GM18505 (cell line): ENCODE measurements around the gene C9orf85.
"Not testable (repeated sequence)": the region's sequence is repeated elsewhere in the genome, so short reads cannot be mapped to it uniquely, and the experiment has no call there.

Source experiments
- ATAC-seq: cut with Tn5 transposase; IDR thresholded peaks from one replicate; pipeline ENCODE4 v1.9.1; 2021; ENCODE audit not compliant: unreplicated experiment
- POLR2A ChIP-seq: IDR thresholded peaks from 4 replicates; pipeline ENCODE4 v1.6.1; 2011; ENCODE audit warnings: borderline replicate concordance; ENCODE audit not compliant: insufficient read depth, insufficient read length; ENCODE audit errors: extremely low read depth

The C9orf85 gene

GRCh38 chr9:71890042-71890679 is 21.3 kb upstream of the C9orf85 start:
- no peak for TF ChIP-seq POLR2A
- no peak for ATAC-seq

- no peak for TF ChIP-seq POLR2A
- ATAC-seq = no peak
Observed at GRCh38 chr9:71891557-71892189, 19.8 kb upstream of the C9orf85 start.

- peak; percentile 47 for ATAC-seq
- TF ChIP-seq POLR2A = no peak
Observed at GRCh38 chr9:71895117-71895516, 16.3 kb upstream of the C9orf85 start.

GRCh38 chr9:71895955-71896354 is 15.5 kb upstream of the C9orf85 start:
- no peak for TF ChIP-seq POLR2A
- no peak for ATAC-seq

- no peak for ATAC-seq
- TF ChIP-seq POLR2A = no peak
Observed at GRCh38 chr9:71896761-71897160, 14.7 kb upstream of the C9orf85 start.

GRCh38 chr9:71897577-71897976 is 13.9 kb upstream of the C9orf85 start:
- peak; percentile 59 for ATAC-seq

GRCh38 chr9:71898756-71899155 is 12.7 kb upstream of the C9orf85 start:
- not testable (repeated sequence) for ATAC-seq

More at GRCh38 chr9:71897577-71897976, 13.9 kb upstream of the C9orf85 start:
- TF ChIP-seq POLR2A = no peak

- ATAC-seq = no peak
- TF ChIP-seq POLR2A = no peak
Observed at GRCh38 chr9:71901695-71902597, 9.5 kb upstream of the C9orf85 start.

GRCh38 chr9:71904076-71904475 is 7.4 kb upstream of the C9orf85 start:
- no peak for ATAC-seq

GRCh38 chr9:71908825-71909224 is 2.6 kb upstream of the C9orf85 start:
- no peak for ATAC-seq
- TF ChIP-seq POLR2A = no peak

More at GRCh38 chr9:71904076-71904475, 7.4 kb upstream of the C9orf85 start:
- no peak for TF ChIP-seq POLR2A

- ATAC-seq = peak; percentile 15
- no peak for TF ChIP-seq POLR2A
Observed at GRCh38 chr9:71909887-71910649, 1.4 kb upstream of the C9orf85 start.

GRCh38 chr9:71910650-71911060 is 784 bp upstream of the C9orf85 start:
- TF ChIP-seq POLR2A = no peak
- ATAC-seq = peak; percentile 26

- no peak for TF ChIP-seq POLR2A
- no peak for ATAC-seq
Observed at GRCh38 chr9:71911908-71912335, 483 bp downstream of the C9orf85 start.
